HG03342 (cell line): ENCODE results near the gene FMO2.
"Not testable (repeated sequence)": the region's sequence is repeated elsewhere in the genome, so short reads cannot be mapped to it uniquely, and the experiment has no call there.

Experiments
- ATAC-seq: cut with Tn5 transposase; IDR thresholded peaks from one replicate; pipeline ENCODE4 v1.9.1; 2021; ENCODE audit warnings: mild to moderate bottlenecking, moderate library complexity; ENCODE audit not compliant: unreplicated experiment

FMO2 gene

DNA sequence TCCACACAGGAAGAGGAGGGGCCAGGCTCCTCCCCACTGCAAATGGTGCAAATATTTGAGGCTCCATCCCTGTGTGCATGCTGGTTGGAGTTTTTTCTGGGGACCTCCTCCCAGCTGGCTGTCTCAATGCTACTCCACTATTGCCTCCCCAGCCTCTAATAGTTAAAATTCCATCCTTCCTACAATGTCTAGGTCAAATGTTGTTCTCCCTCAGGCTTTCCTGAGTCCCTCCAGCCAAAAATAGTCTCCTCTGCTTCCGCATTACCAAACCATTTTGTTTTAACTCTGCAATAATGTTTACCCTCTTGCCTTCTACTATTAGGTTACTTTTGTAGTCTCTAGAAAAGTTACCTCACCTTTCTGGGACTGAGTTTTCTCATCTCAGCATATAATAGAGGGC, 33.6 kb downstream of the FMO2 start:
- ATAC-seq: no peak

DNA sequence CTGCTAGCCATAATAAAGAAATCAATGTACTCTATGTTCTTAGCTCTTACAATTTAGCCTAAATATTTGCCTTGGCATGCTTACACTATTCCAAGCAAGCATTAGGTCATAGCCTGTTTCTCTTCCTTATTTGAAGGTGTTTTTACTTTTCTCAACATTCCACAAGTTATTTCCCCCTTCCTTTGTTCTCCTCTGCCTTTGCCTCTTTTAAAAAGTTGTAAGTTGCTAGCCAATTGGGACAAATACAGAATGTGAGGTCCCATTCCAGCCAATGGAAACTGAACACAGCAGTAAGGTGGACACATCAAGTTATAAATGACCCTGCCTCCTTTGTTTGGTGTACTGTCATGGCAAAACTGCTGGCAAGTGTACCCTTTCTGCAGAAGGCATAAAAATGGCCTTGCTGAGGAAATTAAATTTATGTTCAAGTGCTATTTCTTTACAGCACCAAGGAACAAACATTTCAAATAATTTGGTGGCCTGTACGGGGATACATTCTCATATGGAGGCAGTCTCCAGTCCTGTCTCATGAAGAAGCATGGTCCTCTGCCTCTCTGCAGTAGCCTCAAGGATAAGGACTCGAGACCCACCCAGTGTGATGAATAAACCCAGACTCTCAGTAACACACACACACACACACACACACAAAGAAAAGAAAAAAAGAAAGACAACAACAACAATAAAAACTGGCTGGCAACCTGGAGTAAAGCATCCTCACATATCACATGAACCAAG, 34.4 kb downstream of the FMO2 start:
- no peak for ATAC-seq

DNA sequence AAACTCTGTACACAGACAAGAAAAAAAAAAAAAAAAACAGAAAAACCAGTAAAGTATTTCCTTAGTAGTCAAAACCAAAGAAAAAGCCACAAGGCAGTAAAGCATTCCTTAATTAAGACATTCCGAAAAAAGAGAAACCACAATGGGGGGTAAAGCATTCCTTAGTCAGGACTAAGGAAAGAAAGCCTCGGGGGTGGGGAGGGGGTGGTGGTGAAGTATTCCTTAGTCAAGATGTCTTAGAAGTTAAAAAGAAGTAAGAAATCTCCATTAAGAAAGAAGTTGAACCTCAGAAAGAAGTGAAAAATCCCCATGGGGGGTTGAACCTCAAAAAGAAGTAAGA, 35.0 kb downstream of the FMO2 start:
- no peak for ATAC-seq

DNA sequence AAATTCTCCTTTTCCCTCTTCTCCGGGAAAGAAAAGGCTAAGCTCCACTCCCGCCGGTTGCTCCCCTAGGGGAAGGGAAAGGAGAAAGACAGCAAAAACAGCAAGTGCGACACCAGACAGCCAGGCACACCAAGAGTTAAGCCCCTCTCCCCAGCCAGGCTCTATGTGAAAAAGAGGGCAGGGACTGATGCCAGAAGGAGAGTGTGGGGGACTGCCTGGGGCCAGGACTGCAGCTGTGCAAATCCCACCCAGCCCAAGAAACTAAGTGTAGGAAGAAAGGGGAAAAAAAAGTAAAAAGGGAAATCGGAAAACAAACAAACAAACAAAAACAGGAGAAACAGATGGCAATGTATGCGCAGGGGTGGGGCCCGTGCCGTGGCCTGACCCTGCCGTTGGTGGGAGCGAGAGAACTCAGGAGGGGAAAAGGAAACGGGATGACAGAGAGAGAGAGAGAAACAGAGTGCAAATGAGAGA, 35.5 kb downstream of the FMO2 start:
- no peak for ATAC-seq

DNA sequence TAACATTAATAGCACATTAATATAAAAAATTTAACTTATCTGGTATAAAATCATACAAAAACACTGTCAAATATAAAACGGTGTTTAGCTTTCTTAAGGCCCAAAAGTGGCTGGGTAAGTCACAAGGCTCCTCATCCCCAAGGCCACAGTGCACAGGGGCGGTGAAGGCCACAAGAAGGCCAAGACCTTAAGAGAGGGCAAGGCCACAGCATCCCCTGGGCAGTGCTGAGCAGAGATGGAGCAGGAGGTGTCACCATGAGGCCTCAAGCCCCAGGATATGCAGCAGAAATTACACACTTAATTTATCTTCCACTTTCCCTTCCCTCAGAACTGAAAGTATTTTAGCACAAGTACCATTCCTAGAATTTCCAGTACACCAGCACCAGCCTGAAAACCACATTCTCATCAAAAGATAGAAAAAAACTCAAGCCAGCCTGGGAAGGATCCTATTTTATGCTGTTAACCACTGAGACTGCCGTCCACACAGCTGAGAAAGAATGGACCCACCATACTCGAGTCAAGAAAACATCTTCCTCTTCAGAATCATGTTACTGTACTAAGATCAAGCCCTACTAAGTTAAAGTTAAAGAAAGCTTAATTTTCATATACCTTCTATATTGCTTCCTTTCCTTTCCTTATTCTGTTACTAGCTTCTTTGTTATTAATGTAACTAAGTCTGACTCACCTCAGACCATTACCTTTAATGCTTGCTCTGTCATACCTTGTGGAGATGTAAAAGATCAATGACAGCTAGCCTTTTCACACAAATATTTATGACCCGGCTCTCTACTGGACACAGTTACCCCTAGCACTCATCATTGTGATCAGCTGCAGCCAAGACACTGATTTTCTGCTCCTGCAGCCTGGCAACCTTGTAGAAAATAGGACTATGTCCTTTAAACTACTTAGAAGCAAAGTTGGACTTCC, 36.8 kb downstream of the FMO2 start:
- ATAC-seq: no peak

DNA sequence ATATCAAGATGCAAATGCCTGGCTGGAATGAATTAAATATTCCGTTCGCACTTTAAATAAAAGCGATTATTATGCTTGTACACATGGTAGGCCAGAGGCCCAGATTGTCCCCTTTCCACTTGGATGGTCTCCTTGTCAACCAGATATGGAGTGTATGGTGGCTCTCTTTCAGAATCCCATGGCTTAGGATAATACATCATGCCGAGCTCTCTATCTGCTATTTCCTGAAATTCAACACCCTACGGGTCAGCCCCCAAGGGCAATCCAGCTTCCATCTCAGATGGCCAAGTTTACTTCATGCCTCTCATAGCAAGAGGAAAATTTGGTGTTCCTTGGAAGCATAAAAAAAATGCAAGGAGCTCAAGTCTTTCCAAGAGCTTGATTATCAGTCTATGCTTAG, 37.8 kb downstream of the FMO2 start:
- no peak for ATAC-seq

DNA sequence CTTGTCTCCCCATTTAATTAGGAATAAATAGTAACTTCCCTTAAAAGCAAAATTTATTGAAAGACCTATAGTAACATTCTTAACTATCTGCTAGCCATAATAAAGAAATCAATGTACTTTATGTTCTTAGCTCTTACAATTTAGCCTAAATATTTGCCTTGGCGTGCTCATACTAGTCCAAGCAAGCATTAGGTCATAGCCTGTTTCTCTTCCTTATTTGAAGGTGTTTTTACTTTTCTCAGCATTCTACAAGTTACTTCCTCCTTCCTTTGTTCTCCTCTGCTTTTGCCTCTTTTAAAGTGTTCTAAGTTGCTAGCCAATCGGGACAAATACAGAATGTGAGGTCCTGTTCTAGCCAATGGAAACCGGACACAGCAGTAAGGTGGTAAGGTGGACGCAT, 39.2 kb downstream of the FMO2 start:
- not testable (repeated sequence) for ATAC-seq

DNA sequence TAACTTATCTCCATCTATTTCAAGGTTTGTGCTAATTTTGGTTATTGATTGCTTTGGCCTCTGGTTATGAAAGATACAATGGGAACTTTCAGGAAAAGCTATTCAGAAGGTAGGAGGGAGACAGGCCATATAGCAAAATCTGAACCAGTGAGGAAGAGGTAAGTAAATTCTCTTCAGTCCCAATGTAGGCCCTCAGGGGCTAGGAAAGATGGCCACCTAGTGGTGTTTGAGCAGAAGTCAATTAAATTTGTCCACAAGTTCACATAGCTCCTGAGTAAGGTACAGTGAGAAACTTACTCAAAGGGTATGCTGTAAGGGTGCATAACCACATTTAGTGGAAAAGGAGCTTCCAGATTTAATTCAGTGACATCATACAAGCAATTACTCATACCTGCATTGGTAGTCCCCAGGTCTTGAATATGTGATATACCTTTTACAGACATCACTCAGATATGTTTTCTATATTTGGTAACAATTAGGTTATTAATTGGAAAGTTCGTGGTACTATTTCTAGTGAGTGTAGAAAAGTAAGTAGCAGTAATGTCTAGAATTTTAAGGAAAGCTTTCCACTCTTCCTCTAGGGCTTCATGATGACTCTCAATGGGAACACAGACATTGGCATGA, 41.8 kb downstream of the FMO2 start:
- ATAC-seq: peak; percentile 96

DNA sequence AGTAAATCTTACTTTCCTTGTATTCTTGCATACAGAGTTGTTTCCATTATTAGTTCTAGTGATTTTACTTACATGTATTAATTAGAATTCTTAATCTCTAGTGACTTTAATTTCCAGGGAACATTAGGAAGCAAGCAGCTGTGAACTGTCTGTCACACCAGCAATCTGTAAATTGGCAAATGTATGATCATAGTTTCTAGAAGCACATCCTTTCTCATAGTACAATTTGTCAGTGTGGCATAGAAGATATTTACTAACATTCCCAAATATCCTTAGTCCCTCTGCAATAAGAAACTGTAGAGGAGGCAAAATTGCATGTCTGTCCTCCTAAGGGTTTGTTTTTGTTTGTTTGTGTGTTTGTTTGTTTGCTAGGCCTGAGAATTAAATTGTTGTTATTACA, 46.2 kb downstream of the FMO2 start:
- no peak for ATAC-seq

DNA sequence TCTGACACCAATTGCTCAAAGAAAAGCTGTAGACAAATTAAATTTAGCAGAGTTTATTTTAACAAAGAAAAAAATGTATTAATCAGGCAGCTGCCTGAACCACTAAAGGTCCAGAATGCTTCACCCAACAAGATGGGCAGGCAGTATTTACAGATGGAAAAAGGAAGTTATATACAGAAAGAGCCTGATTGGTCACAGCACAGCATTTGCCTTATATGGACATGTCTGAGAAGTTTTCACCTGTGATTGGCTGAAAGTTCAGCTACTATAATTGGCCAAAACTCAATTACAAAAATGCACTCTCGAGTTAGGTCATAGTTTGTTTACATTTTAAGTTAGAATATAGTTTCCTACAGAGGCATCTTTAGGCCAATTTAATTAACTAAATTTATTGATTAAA, 48.1 kb downstream of the FMO2 start:
- no peak for ATAC-seq

DNA sequence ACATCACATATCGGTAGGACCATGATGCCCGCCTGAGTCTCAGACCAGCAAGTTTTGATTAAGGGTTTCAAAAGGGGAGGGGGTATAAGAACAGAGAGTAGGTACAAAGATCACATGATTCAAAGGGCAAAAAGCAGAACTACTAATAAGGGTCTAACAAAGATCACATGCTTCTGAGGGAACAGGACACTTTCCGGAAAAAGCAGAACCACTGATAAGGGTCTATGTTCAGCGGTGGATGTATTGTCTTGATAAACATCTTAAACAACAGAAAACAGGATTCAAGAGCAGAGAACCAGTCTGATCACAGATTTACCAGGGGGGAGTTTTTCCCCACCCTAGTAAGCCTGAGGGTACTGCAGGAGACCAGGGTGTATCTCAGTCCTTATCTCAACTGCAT, 51.1 kb downstream of the FMO2 start:
- ATAC-seq: not testable (repeated sequence)

DNA sequence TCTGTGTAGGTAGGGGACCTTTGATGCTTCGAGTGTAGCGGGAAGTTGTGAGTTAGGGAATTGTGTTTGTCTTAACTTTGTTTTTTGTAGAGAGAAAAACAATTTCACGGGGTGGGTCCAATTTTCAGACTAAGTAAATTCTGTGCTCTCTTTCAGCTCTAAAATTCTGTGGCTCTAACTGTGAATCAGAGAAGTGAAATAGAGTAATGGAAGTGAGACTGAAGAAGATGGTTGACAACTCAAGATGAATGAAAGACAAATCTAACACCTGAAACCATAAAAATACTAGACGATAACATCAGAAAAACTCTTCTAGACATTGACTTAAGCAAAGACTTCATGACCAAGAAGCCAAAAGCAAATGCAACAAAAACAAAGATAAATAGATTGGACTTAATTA, 58.8 kb downstream of the FMO2 start:
- ATAC-seq: no peak

DNA sequence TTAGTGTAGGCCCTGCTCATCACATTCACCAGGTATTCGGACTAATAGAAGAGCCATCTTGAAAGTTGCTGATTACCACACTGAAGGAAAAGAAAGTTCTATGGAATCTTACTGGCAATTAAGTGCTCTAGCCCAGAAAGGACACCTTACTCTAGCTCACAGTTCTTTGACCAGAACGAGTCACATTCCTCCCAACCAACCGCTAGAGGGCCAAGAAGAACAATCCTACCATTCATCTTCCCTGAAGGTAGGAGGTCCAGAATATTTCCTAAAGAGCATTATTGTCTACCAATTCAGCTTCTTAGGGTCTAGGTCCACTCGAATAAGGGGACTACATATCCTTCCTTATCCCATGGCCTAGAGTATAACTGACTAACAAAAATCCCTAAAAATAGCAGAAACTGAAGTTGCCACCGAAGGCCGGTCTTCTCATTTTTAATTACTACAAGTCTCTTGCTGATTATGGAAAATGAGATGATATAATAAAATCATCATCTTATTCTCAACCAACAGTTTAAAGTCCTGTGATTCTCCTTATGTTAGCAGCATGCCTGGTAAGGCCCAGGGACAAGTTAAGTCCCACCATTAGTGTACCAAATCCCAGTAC, 60.5 kb downstream of the FMO2 start:
- ATAC-seq: peak; percentile 92

DNA sequence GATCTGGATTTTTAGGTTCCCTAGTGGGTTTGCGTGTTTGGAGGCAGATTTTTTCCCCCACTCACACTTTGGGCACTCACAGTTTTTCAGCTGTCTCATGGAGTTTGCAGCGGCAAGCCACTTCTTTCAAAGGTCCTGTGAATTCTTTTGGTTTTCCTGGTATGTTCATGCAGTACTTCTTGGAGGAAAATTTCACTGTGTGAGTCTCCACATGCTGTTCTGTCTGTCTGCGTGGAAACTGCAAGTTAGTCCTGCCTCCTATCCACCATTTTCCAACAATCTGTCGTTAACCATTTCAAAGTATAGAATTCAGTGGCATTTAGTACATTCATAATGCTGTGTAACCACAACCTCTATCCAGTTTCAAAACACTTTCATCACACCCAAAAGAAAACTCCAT, 62.4 kb downstream of the FMO2 start:
- ATAC-seq: no peak

DNA sequence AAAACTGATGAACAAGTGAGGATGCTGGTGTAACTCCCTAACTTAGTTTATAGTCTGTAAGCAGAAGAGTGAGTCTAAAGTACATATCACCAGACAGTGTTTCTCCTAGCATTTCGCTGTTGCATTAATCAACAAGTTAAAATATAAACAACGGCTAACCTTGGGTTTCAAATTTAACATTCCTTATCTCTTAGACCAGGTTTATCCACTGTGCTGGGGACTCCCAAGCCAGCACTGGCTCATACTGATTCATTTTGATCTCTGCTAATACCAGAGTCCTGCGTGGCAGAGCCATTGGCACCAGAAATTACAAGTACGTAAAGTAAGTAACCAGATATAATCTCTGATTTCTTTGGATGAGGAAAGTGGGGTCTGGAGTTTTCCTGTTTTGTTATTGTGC, 63.2 kb downstream of the FMO2 start, which contains the start of gene FMO1:
FMO1 (plus strand) TSS at position 193 of the 400 bp plus-strand sequence. CDS start 9,594 bp downstream, outside the sequence.
- no peak for ATAC-seq

DNA sequence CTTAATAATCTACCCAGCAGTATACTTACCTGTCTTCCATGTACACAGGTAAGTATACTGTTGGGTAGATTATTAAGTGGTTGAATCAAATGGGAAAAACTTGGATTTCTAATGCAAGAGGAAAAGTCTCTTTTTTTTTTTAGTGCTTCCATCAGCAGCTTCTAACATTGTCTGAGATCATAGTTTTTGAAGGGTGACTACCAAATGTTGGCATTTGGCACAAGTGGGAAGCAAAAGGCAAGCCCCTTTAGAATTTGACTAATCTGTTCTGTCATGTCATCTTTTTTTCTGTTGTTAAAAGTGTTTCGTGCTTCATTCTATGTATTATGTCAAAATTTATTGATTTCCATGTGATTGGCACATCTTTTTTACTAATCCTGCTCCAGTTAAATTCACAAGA, 63.7 kb downstream of the FMO2 start:
- no peak for ATAC-seq

DNA sequence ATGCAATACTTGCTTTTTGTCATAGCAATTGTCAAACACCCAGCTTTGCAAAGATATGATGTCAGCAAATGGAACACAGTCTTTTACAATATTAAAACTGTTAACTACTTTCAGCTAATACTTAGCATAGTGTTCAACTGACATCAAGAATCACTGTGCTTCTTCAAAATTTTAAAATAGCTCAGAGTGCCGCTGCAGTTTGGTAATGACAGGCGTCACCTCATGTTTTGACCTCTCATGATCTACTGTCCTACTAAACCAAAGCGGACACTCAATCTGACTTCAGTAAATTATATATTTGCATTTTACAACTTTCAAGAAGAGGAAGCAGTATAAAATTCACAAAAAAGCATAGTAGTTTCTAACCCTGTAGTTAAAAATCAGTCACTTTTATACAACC, 65.2 kb downstream of the FMO2 start:
- no peak for ATAC-seq

DNA sequence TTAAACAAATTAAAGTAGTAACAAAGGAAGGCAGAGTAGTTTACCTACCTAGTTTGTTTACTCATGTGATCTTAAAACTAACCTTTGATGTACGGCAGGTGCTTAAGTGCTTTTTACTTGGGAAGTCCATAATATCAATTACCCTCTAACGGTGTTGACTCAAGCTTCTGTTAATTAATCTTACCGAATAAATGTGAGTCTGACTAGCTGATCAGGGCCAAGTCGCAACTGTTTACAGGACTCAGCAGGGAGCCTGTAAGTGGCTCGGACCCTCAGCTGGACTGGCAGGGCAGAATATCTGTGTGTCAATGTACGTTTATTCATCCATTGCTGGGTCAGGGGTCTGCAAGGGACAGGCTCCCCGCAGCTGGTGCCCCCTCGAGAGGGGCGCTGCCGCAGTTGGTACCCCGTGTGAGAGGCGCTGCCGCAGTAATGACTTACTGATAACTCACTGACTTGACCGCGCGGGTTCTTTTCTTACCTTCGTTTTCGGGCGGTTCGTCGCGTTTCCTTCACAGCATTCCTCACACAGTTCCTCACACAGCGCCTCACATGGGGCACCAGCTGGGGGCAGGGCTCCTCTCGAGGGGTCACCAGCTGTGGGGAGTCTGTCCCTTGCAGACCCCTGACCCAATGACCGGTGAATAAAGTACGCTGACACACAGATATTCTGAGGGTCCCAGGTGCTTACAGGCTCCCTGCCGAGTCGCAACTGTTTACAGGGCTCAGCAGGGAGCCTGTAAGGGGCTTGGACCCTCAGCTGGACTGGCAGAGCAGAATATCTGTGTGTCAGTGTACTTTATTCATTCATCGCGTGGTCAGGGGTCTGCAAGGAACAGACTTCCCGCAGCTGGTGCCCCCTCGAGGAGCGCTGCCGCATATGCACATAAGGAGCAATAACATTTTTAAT, 66.2 kb downstream of the FMO2 start:
- peak; percentile 47 for ATAC-seq

DNA sequence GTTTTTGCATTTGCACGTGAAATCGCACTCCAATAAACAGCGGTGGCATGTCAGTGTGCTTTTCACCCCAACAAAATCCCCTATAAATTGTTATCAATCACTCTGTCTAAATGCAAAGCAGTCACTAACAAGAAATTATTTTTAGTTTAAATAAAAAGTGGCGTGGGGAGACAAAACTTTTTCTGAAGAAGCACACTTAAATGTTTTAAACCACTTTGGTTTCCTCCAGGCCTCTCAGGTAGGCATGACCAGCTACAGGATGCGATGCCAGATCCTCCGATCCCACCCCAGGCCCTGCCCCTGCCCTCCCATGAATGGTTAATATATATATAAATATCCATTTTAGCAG, 66.8 kb downstream of the FMO2 start:
- ATAC-seq: no peak

DNA sequence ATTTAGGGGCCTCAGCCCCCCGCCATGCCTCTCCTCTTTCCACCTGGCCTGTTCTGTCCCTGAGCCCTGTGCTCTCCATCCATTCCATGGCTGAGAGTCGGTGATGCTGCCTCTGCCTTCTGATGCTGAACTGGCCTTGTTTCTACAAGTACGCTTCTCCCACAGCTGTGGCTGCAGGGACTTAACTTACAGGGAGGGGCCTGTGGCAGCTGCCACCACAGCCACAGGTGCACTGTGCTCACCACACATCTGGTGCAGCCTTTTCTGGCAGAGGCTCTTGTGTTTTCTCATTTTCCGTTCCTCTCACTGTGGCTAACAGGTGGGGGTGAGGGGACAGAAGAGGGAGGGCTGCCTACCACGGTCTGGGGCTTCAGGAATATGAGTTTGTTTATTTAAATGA, 67.4 kb downstream of the FMO2 start:
- peak; percentile 94 for ATAC-seq
